Keratinocyte (primary cell): ENCODE results near the gene ANKS1A. TPM values are rescaled to one million over a fixed set of nuclear protein-coding genes. Genes with fewer than 3 reads are reported as not detected.

ENCODE experiments used
- DNase-seq: peaks from one replicate; pipeline ENCODE4 v3.0.0-alpha.2; 2011; ENCODE audit warnings: low read depth, missing footprints, low spot score
- FAIRE-seq: peaks from 2 replicates; lab custom pipeline; 2011; peaks lifted over from hg19 to GRCh38; lab: Jason Lieb, UNC
- H2AFZ ChIP-seq: 2 replicates; pipeline ENCODE4 v1.6.0; 2012; ENCODE audit warnings: low read length, control low read depth, inconsistent platforms; ENCODE audit not compliant: control insufficient read depth
- H3K27ac ChIP-seq: 2 replicates; pipeline ENCODE4 v1.5.1; 2011; ENCODE audit warnings: low read length; ENCODE audit not compliant: control insufficient read depth, insufficient read depth
- H3K27me3 ChIP-seq: 3 replicates; pipeline ENCODE4 v1.6.0; 2011; ENCODE audit warnings: low read length; ENCODE audit not compliant: control insufficient read depth, insufficient read depth; ENCODE audit errors: extremely low read depth
- H3K36me3 ChIP-seq, 2 experiments: 2 replicates in 1 of 2; 3 replicates in 1 of 2; pipeline ENCODE4 v1.5.1; 2011; ENCODE audit warnings: low read length in 2 of 2, mild to moderate bottlenecking in 1 of 2; ENCODE audit not compliant: control insufficient read depth in 2 of 2, insufficient read depth in 2 of 2; ENCODE audit errors: extremely low read depth in 1 of 2
- H3K4me1 ChIP-seq: 3 replicates; pipeline ENCODE4 v1.5.1; 2011; ENCODE audit warnings: low read length; ENCODE audit not compliant: control insufficient read depth, insufficient read depth; ENCODE audit errors: extremely low read depth
- H3K4me2 ChIP-seq: 3 replicates; pipeline ENCODE4 v1.6.0; 2011; ENCODE audit warnings: low read depth, low read length; ENCODE audit not compliant: control insufficient read depth, insufficient read depth; ENCODE audit errors: extremely low read depth
- H3K4me3 ChIP-seq, 3 experiments: fragments of 200-600 bp in 1 of 3; sonication (generic) in 1 of 3; 2 replicates in 2 of 3; 3 replicates in 1 of 3; pipeline ENCODE4 v1.5.1; 2011 to 2016; ENCODE audit warnings: low read length in 3 of 3, mild to moderate bottlenecking in 3 of 3, control low read depth in 2 of 3, inconsistent platforms in 1 of 3, low read depth in 1 of 3, mixed read lengths in 1 of 3, mixed run types in 1 of 3, moderate library complexity in 1 of 3; ENCODE audit not compliant: control insufficient read depth in 2 of 3, insufficient read depth in 2 of 3; ENCODE audit errors: extremely low read depth in 1 of 3
- H3K79me2 ChIP-seq: 2 replicates; pipeline ENCODE4 v1.6.0; 2012; ENCODE audit warnings: low read length; ENCODE audit not compliant: control insufficient read depth, insufficient read depth
- H3K9ac ChIP-seq: 3 replicates; pipeline ENCODE4 v1.6.0; 2011; ENCODE audit warnings: low read length; ENCODE audit not compliant: control insufficient read depth, insufficient read depth; ENCODE audit errors: extremely low read depth
- H3K9me1 ChIP-seq: 3 replicates; pipeline ENCODE4 v1.6.0; 2011; ENCODE audit warnings: low read length; ENCODE audit not compliant: control insufficient read depth, insufficient read depth; ENCODE audit errors: extremely low read depth
- H3K9me3 ChIP-seq: 2 replicates; pipeline ENCODE4 v1.5.1; 2012; ENCODE audit warnings: low read depth, low read length; ENCODE audit not compliant: control insufficient read depth
- H4K20me1 ChIP-seq: 3 replicates; pipeline ENCODE4 v1.6.0; 2011; ENCODE audit warnings: low read length; ENCODE audit not compliant: control insufficient read depth, insufficient read depth; ENCODE audit errors: extremely low read depth
- EZH2 ChIP-seq: IDR thresholded peaks from one replicate; pipeline ENCODE4 v1.6.1; 2012; ENCODE audit warnings: inconsistent platforms, mild to moderate bottlenecking, low read length, moderate library complexity
- dilution Hi-C: fragments of 300-500 bp; cut with MboI; formaldehyde crosslinking; loops from one replicate; pipeline ENCODE4 v1.7.0; 2020; ENCODE audit warnings: low sequenced_read_pairs; ENCODE audit not compliant: extremely low pct_ligation_motif_present
- polyA plus RNA-seq, 5 experiments: library from polyadenylated mRNA; depleted of rRNA in 3 of 5; stranded (reverse) in 3 of 5; stranded (forward) in 1 of 5; unstranded in 1 of 5; fragments of >200 nt; gene quantifications; 1 replicate in 1 of 5; 2 replicates in 3 of 5; 3 replicates in 1 of 5; pipeline versions ENCODE4 v1.2.1 to v1.2.3, GENCODE V29; 2011 to 2012; ENCODE audit warnings: missing spikeins in 2 of 5, low read depth in 1 of 5, low replicate concordance in 1 of 5
- TF ChIP-seq, protein P1 (sequence below), 3 experiments: IDR thresholded peaks in 1 of 3; conservative IDR thresholded peaks in 1 of 3; optimal IDR thresholded peaks in 1 of 3; 2 replicates in 2 of 3; 3 replicates in 1 of 3; pipeline versions ENCODE3 to v1.5.1; 2011; ENCODE audit warnings: low read length in 3 of 3, mild to moderate bottlenecking in 3 of 3, moderate library complexity in 2 of 3, control low read depth in 1 of 3, inconsistent platforms in 1 of 3; ENCODE audit not compliant: insufficient read depth in 2 of 3; ENCODE audit errors: extremely low read depth in 1 of 3

Gene ANKS1A
- polyA plus RNA-seq, 1 donor (not counting 4 experiments of a cell fraction or from before 2014, with no cell fraction given) = 8.6 TPM

GRCh38 chr6:34970957-34971356 lies 81.9 kb downstream of the ANKS1A start:
- no peaks in the 10 kb centered on the region for H3K79me2 ChIP-seq
- TF ChIP-seq, protein P1, sequence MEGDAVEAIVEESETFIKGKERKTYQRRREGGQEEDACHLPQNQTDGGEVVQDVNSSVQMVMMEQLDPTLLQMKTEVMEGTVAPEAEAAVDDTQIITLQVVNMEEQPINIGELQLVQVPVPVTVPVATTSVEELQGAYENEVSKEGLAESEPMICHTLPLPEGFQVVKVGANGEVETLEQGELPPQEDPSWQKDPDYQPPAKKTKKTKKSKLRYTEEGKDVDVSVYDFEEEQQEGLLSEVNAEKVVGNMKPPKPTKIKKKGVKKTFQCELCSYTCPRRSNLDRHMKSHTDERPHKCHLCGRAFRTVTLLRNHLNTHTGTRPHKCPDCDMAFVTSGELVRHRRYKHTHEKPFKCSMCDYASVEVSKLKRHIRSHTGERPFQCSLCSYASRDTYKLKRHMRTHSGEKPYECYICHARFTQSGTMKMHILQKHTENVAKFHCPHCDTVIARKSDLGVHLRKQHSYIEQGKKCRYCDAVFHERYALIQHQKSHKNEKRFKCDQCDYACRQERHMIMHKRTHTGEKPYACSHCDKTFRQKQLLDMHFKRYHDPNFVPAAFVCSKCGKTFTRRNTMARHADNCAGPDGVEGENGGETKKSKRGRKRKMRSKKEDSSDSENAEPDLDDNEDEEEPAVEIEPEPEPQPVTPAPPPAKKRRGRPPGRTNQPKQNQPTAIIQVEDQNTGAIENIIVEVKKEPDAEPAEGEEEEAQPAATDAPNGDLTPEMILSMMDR (optimal IDR thresholded peaks at IDR 0.05 in 1 of 3, IDR thresholded peaks at IDR 0.05 in 1 of 3, conservative IDR thresholded peaks at IDR 0.05 in 1 of 3; ENCODE audit: extremely low read depth in 1 of 3, insufficient read depth in 2 of 3, low read length in 3 of 3) = no peak
- no peak for TF ChIP-seq EZH2
- H3K36me3 ChIP-seq = peaks cover 3% of the 10 kb centered on the region in 2 experiments
- FAIRE-seq (no peak), DNase-seq (no peak)
- peaks cover 14% of the 10 kb centered on the region for H3K4me1 ChIP-seq
- H3K9me1 ChIP-seq = no peaks in the 10 kb centered on the region
- H3K4me3 ChIP-seq = no peak overlapping the region
- no peak overlapping the region for H2AFZ ChIP-seq
- no peak overlapping the region for H3K9ac ChIP-seq
- H3K27ac ChIP-seq = no peak overlapping the region
- no peaks in the 10 kb centered on the region for H3K27me3 ChIP-seq
- dilution Hi-C loops = no loop called here
- no peak overlapping the region for H3K4me2 ChIP-seq
- no peaks in the 10 kb centered on the region for H4K20me1 ChIP-seq
- H3K9me3 ChIP-seq = no peaks in the 10 kb centered on the region

- no peak overlapping the region for H2AFZ ChIP-seq
- H4K20me1 ChIP-seq = no peaks in the 10 kb centered on the region
- peaks cover 14% of the 10 kb centered on the region for H3K4me1 ChIP-seq
- no peak for DNase-seq
- TF ChIP-seq EZH2 = no peak
- TF ChIP-seq, protein P1 (optimal IDR thresholded peaks at IDR 0.05 in 1 of 3, IDR thresholded peaks at IDR 0.05 in 1 of 3, conservative IDR thresholded peaks at IDR 0.05 in 1 of 3; ENCODE audit: extremely low read depth in 1 of 3, insufficient read depth in 2 of 3, low read length in 3 of 3) = no peak
- H3K27ac ChIP-seq = no peak overlapping the region
- no peak for FAIRE-seq
- no peak overlapping the region for H3K9ac ChIP-seq
- dilution Hi-C loops = no loop called here
- H3K27me3 ChIP-seq = no peaks in the 10 kb centered on the region
- no peaks in the 10 kb centered on the region for H3K9me1 ChIP-seq
- no peaks in the 10 kb centered on the region for H3K79me2 ChIP-seq
- no peak overlapping the region for H3K4me3 ChIP-seq
- no peaks in the 10 kb centered on the region for H3K9me3 ChIP-seq
- peaks cover 3 to 7% of the 10 kb centered on the region in 2 experiments for H3K36me3 ChIP-seq
- no peak overlapping the region for H3K4me2 ChIP-seq
Measured at GRCh38 chr6:34973547-34974248, 84.6 kb downstream of the ANKS1A start.
